NCI-H2029 treated with DMSO at 0.1 percent for 48 hours (cell line): ENCODE measurements around the gene FOXP1.
"Not testable (repeated sequence)": the region's sequence is repeated elsewhere in the genome, so short reads cannot be mapped to it uniquely, and the experiment has no call there.

Experiments
- DNase-seq: peaks from one replicate; lab custom pipeline; 2025; lab: John Stamatoyannopoulos, UW

The FOXP1 gene

GRCh38 chr3:71530903-71531530, 52.5 kb downstream of the FOXP1 start:
- DNase-seq, result no peak

- no peak for DNase-seq
These were observed 54.7 kb downstream of the FOXP1 start for GRCh38 chr3:71528816-71529215.

GRCh38 chr3:71526448-71526847, 57.1 kb downstream of the FOXP1 start:
- DNase-seq, result not testable (repeated sequence)

- DNase-seq, result no peak
These were observed 58.1 kb downstream of the FOXP1 start for GRCh38 chr3:71525391-71525790.

GRCh38 chr3:71524672-71525071, 58.9 kb downstream of the FOXP1 start:
- no peak for DNase-seq

GRCh38 chr3:71523628-71524027, 59.9 kb downstream of the FOXP1 start:
- no peak for DNase-seq

GRCh38 chr3:71521940-71522876, 61.3 kb downstream of the FOXP1 start:
- DNase-seq, result no peak

GRCh38 chr3:71521021-71521352, 62.5 kb downstream of the FOXP1 start:
- DNase-seq, result no peak

GRCh38 chr3:71520161-71521020, 63.1 kb downstream of the FOXP1 start:
- DNase-seq, result no peak

- no peak for DNase-seq
These were observed 65.4 kb downstream of the FOXP1 start for GRCh38 chr3:71518089-71518488.

GRCh38 chr3:71517271-71517791, 66.2 kb downstream of the FOXP1 start:
- DNase-seq, result no peak

- DNase-seq, result no peak
These were observed 67.7 kb downstream of the FOXP1 start for GRCh38 chr3:71515636-71516365.

GRCh38 chr3:71514621-71515020, 68.9 kb downstream of the FOXP1 start:
- no peak for DNase-seq

GRCh38 chr3:71513515-71513914, 70.0 kb downstream of the FOXP1 start:
- no peak for DNase-seq

- DNase-seq, result no peak
These were observed 70.4 kb downstream of the FOXP1 start for GRCh38 chr3:71513081-71513480.

- DNase-seq, result no peak
These were observed 71.0 kb downstream of the FOXP1 start for GRCh38 chr3:71512544-71512943.

- no peak for DNase-seq
These were observed 71.5 kb downstream of the FOXP1 start for GRCh38 chr3:71512000-71512399.

- no peak for DNase-seq
These were observed 72.1 kb downstream of the FOXP1 start for GRCh38 chr3:71511446-71511845.

GRCh38 chr3:71511037-71511436, 72.5 kb downstream of the FOXP1 start:
- no peak for DNase-seq

- DNase-seq, result peak; percentile 25
These were observed 73.0 kb downstream of the FOXP1 start for GRCh38 chr3:71510510-71510909.

GRCh38 chr3:71509066-71509465, 74.5 kb downstream of the FOXP1 start:
- no peak for DNase-seq
